Erythroblast (primary cell): Measurements from ENCODE around the gene SNX30.

ENCODE experiments used
- GATA1 ChIP-seq: IDR thresholded peaks from 2 replicates; pipeline ENCODE4 v1.6.1; 2011; ENCODE audit warnings: low read depth, mild to moderate bottlenecking, control low read depth, low read length, moderate library complexity
- POLR2A ChIP-seq: IDR thresholded peaks from 2 replicates; pipeline ENCODE4 v1.6.1; 2011; ENCODE audit warnings: mild to moderate bottlenecking, low read length

GRCh38 chr9:112743216-112743836 is 7.2 kb upstream of the SNX30 start:
- TF ChIP-seq POLR2A (no peak), GATA1 (no peak)
